HG03159 (cell line): ENCODE data around the gene PRAC2.
"Not testable (repeated sequence)": the region's sequence is repeated elsewhere in the genome, so short reads cannot be mapped to it uniquely, and the experiment has no call there.

ENCODE experiments used
- ATAC-seq: cut with Tn5 transposase; IDR thresholded peaks from one replicate; pipeline ENCODE4 v1.9.1; 2021; ENCODE audit warnings: mild to moderate bottlenecking, moderate library complexity; ENCODE audit not compliant: unreplicated experiment

The PRAC2 gene

GRCh38 chr17:48722915-48723422 lies at the start of gene PRAC2:
PRAC2 (plus strand) TSS chr17:48723185; CDS start chr17:48724411, 1,226 bp downstream.
- ATAC-seq, result no peak

GRCh38 chr17:48676963-48677558 lies 45.9 kb upstream of the PRAC2 start:
- no peak for ATAC-seq

- no peak for ATAC-seq
These were observed 44.6 kb upstream of the PRAC2 start for GRCh38 chr17:48678141-48678971.

- no peak for ATAC-seq
These were observed 43.4 kb upstream of the PRAC2 start for GRCh38 chr17:48679385-48680096.

DNA sequence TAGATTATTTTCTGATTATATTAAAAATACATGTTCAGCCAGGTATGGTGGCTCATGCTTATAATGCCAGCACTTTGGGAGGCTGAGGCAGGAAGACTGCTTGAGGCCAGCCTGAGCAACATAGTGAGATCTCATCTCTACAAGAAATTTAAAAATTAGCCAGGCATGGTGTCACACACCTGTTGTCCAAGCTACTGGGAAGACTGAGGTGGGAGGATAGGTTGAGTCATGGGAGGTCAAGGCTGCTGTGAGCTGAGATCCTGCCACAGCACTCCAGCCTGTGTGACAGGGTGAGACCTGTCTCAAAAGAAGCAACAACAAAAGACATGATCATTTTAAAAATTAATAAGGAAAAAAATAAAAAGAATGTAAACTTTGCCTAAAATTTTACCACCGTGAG lies 41.4 kb upstream of the PRAC2 start:
- ATAC-seq, result no peak

GRCh38 chr17:48690655-48691054 lies 32.3 kb upstream of the PRAC2 start:
- no peak for ATAC-seq

GRCh38 chr17:48692049-48692448 lies 30.9 kb upstream of the PRAC2 start:
- no peak for ATAC-seq

DNA sequence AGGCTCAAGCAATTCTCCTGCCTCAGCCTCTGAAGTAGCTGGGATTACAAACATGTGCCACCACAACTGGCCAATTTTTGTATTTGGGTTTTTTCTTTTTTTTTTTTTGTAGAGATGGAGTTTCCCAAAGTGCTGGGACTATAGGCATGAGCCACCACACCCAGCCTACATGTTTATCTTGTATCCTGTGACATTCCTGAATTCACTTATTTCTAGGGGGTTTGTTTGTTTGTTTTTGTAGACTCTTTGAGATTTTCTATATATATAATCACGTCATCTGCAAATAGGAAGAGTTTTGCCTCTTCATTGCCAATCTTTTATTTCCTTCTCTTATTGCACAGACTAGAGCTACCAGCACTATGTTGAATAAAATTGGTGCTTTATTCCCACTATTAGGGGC lies 29.8 kb upstream of the PRAC2 start:
- ATAC-seq, result no peak

DNA sequence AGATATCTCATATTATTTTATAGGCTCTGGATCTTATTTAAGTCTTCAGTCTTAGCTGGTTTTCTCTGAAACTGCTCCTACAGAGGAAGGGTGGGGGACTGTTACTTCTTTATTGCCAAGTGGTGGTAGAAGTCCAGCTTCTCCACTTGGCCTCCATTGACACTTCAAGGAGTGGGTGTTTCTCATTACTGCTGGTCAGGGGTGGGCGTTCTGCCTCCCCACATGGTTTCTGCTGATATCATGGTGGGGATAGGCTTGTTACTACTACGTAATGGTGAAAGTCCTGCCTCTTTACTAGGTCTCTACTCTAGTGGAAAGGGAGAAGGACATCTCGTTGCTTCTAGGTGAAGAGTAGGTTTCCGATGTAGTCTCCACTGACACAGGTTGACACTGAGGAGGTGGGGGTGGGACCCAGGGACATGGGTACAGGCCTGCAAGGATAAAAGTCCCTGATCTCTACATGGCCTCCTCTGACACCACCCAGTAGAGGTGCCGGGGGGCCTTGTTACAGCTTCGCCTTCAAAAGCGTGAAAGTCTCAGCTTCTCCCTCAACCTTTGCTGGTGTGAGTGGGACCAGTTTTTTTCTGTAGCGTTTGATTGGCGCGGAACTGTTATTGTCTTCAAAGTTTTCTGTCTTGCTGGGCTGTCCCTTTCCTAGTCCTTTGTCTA lies 21.0 kb upstream of the PRAC2 start:
- ATAC-seq, result no peak

GRCh38 chr17:48704361-48705248 lies 18.4 kb upstream of the PRAC2 start:
- no peak for ATAC-seq

DNA sequence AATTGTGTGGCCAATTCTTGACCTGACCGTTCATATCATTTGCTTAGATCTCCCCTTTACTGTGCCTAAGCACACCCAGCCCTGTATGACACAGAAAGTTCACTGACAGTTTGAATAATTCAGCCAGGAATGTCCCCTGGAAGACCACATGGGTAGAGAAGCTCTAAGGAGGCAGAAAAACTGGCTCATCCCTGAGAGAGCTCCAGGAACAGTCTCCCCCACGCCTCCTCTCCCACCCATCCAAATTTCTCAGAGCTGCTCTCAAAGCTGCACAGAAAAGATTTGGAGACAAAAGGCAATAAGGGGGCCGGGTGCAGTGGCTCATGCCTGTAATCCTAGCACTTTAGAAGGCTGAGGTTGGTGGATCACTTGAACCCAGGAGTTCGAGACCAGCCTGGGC lies 11.9 kb upstream of the PRAC2 start:
- ATAC-seq, result no peak

DNA sequence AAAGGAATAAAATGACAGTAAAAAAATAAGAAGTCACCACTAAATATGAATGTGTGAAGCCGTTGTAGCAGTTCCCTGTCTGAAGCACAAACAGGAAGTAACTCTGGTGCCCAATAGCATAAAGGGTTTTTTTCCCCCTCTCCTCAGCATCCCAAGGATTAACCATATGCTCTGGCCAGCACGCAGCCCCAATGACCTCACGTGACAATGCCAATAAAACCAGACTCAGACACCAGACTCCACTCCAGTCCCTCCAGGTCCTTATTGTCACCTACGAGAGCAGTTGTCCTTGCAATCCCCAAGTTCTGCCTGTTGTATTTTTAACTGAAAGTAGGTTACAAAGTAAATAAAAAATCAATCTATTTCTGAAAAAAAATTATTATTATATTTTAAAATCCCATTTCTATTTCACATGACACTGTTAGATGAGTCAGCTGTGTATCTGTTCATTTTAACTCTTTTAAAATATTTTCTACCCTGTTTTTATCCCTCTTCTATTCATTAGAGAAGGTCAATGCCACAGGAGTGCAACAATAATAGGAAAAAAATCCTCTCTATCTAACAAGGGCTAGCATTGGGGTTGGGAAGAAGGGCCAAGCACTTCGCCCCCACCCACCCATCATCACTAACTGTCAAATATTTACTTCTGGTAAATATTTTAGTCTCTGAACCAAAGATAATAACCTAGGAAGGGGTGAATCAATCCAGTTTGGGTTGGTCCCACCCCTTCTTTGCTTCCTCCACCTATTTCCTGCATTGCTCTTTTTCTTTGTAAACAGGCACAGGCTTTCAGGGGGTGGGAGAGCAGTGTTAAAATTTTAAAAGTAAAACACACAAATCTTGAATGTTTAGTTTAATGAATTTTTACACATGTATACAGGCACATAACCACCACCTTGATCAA lies 7.2 kb upstream of the PRAC2 start:
- no peak for ATAC-seq

DNA sequence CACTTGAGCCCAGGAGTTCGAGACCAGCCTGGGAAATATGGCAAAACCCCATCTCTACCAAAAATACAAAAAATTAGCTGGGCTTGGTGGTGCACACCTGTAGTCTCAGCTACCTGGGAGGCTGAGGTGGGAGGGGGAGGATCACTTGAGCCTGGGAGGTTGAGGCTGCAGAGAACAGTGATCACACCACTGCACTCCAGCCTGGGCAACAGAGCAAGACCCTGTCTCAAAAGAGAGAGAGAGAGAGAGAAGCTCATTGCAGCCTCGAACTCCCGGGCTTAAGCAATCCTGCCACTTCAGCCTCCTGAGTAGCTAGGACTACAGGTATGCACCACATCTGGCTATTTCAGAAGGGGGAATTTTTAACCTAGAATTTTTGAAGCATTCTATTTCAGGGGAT lies 6.4 kb upstream of the PRAC2 start:
- not testable (repeated sequence) for ATAC-seq

GRCh38 chr17:48717367-48718226 lies 5.4 kb upstream of the PRAC2 start:
- ATAC-seq, result no peak

DNA sequence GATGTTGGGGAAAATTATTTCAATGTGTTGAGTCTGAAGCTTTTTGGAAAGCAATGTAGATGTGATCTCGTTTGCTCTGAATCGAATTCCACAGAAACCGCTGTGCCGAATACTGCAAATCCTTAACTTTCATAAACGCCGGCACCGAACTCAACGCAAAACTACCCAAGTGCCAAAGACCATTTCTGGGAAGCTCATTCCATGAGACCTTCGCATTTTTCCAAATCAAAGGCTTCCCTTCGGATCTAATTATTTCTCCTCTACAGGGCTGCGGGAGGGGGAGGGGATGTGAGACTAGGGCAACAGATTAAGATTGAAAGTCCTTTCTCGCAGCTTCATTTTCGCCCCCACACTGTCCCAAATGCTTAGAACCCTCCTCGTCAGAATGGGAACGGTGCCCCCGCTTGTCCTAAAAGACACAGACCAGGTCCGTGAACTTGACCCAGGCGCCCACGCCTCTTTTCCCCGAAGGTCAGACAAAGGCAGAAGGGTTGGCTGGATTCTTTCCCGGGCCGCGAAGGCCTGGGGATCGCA lies 4.7 kb upstream of the PRAC2 start:
- no peak for ATAC-seq

GRCh38 chr17:48718761-48719641 lies 4.0 kb upstream of the PRAC2 start:
- no peak for ATAC-seq
